AG04450 (cell line): ENCODE data around the gene CDC25A. TPM values are rescaled to one million over a fixed set of nuclear protein-coding genes. Genes with fewer than 3 reads are reported as not detected.

Experiments
- CTCF ChIA-PET: fragments of 300-600, 350-600 bp; formaldehyde crosslinking; extraction: SDS; loops from one replicate; lab custom pipeline; 2022; ENCODE audit warnings: antibody characterized with exemption, inconsistent platforms; lab: Charles Lee
- POLR2A ChIA-PET: fragments of 350-600 bp; formaldehyde crosslinking; extraction: SDS; loops from one replicate; lab custom pipeline; 2021; ENCODE audit warnings: antibody characterized with exemption, inconsistent platforms; lab: Yijun Ruan, JAX
- DNase-seq: peaks from one replicate; pipeline ENCODE4 v3.0.0-alpha.2; 2011; ENCODE audit warnings: low read depth, low spot score
- H3K27ac ChIP-seq: one replicate; pipeline ENCODE4 v1.5.1; 2012; ENCODE audit warnings: low read depth, low read length, control low read depth
- H3K27me3 ChIP-seq: one replicate; pipeline ENCODE4 v1.6.0; 2012; ENCODE audit warnings: low read length; ENCODE audit not compliant: control insufficient read depth, insufficient read depth
- H3K4me3 ChIP-seq: 2 replicates; pipeline ENCODE4 v1.5.1; 2011; ENCODE audit warnings: mild to moderate bottlenecking, low read depth, low read length, control low read depth
- H3K9me3 ChIP-seq: 2 replicates; pipeline ENCODE4 v1.5.1; 2012; ENCODE audit warnings: low read length; ENCODE audit not compliant: control insufficient read depth, insufficient read depth
- polyA plus RNA-seq: library from polyadenylated mRNA; depleted of rRNA; stranded (reverse); fragments of >200 nt; gene quantifications from 2 replicates; pipeline ENCODE4 v1.2.3, GENCODE V29; 2011
- TF ChIP-seq, protein P1 (sequence below): IDR thresholded peaks from 2 replicates; pipeline ENCODE4 v1.5.1; 2011; ENCODE audit warnings: low read depth, low read length, control low read depth, inconsistent platforms

Gene CDC25A
- polyA plus RNA-seq, 1 experiment: 2.1 TPM

DNA sequence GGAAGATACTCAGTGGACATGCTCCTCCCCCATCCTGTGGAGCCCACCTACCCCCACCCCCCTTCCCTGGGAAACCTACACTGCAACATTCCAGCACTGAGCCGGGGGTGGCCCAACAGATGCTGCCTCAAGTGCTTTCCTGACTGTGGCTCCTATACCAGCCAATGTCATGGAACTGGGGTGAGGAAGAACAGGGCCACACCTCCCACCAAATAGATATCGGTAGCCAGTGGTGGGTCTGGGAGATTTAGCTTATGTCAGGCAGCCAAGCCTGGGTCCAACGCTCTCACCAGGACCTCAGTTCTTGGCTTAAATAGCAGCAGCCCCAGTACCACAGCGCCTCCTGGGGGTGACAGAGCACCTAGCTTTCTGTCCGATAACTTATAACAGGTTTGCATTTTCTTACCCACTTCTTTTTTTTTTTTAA, 30.3 kb downstream of the CDC25A start:
- H3K4me3 ChIP-seq: no peak overlapping the region
- POLR2A ChIA-PET: interaction anchor here (0.6 to 1.0 kb wide), 4 partner anchors 81 to 333 kb away, joined by 3 to 8 read pairs (median 4); no protein-coding TSS in a partner anchor
- DNase-seq: peak; percentile 33
- no peak overlapping the region for H3K27ac ChIP-seq
- no peaks in the 10 kb centered on the region for H3K27me3 ChIP-seq
- CTCF ChIA-PET: interaction anchor here (0.6 to 3.3 kb wide), 46 partner anchors 9 to 635 kb away, joined by 3 to 34 read pairs (median 5); no protein-coding TSS in a partner anchor
- TF ChIP-seq, protein P1, sequence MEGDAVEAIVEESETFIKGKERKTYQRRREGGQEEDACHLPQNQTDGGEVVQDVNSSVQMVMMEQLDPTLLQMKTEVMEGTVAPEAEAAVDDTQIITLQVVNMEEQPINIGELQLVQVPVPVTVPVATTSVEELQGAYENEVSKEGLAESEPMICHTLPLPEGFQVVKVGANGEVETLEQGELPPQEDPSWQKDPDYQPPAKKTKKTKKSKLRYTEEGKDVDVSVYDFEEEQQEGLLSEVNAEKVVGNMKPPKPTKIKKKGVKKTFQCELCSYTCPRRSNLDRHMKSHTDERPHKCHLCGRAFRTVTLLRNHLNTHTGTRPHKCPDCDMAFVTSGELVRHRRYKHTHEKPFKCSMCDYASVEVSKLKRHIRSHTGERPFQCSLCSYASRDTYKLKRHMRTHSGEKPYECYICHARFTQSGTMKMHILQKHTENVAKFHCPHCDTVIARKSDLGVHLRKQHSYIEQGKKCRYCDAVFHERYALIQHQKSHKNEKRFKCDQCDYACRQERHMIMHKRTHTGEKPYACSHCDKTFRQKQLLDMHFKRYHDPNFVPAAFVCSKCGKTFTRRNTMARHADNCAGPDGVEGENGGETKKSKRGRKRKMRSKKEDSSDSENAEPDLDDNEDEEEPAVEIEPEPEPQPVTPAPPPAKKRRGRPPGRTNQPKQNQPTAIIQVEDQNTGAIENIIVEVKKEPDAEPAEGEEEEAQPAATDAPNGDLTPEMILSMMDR: peak; percentile 83
- H3K9me3 ChIP-seq: no peaks in the 10 kb centered on the region

DNA sequence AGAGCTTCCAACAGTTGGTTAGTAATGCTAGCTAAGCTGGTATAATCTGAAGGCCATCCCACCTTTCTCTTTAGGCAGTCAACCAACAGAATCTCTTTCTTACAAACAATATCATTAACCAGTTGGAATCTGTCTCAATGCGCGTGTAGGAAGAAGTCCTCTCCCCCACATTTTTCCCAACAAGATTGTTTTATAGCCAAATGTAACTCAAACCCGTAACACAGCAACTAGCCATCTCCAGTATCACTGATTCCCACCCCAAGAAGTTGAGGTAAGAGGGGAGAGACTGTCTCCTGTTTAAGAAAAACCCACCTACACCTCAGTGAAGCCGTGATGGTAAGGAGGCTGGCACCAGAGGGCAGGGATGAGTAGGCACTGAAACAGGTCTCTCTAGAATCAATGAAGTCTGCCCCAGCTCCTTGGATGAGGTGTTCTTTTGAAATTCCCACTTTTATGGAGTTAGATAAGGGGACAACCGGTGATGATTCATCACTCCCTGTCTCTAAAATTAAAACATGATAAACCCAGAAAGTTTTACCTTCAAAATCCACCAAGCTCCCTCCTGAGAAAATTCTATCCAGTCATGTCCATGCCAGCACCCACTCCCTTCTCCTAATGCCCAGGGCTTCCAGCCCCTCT, 30.9 kb downstream of the CDC25A start:
- Histone ChIP-seq H3K4me3 (no peak overlapping the region), H3K27me3 (no peaks in the 10 kb centered on the region), H3K27ac (no peak overlapping the region), H3K9me3 (no peaks in the 10 kb centered on the region)
- DNase-seq: no peak
- CTCF ChIA-PET: interaction anchor here (0.6 to 3.3 kb wide), 47 partner anchors 9 to 635 kb away, joined by 3 to 34 read pairs (median 5); no protein-coding TSS in a partner anchor
- TF ChIP-seq, protein P1: no peak
- POLR2A ChIA-PET: interaction anchor here (0.6 to 1.1 kb wide), 5 partner anchors 81 to 332 kb away, joined by 3 to 8 read pairs (median 3); no protein-coding TSS in a partner anchor

DNA sequence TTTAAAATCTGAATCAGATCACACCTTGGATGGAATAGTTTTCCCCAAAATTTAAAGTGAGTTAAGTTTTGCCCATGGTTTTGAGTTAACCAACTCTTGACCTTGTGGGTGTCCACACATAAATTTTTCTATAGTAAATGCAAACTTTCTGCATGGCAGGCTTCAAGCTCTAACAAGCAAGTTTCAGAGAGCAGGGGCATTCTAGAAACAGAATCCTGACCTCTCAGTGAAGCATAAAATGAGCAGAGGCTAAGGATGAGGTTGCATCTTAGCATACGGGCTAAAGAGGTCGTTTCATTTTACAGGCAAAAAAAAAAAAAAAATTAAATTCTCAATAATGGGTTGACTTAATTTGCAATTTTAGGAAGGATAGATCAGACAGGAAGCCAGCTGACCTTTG, 32.1 kb downstream of the CDC25A start:
- Histone ChIP-seq H3K4me3 (no peak overlapping the region), H3K27me3 (no peaks in the 10 kb centered on the region), H3K27ac (no peak overlapping the region), H3K9me3 (no peaks in the 10 kb centered on the region)
- no peak for DNase-seq
- ChIA-PET POLR2A (no interaction called here), CTCF (interaction anchor here (0.6 to 3.3 kb wide), 7 partner anchors 13 to 332 kb away, joined by 3 to 34 read pairs (median 10); no protein-coding TSS in a partner anchor)
- TF ChIP-seq, protein P1: no peak

DNA sequence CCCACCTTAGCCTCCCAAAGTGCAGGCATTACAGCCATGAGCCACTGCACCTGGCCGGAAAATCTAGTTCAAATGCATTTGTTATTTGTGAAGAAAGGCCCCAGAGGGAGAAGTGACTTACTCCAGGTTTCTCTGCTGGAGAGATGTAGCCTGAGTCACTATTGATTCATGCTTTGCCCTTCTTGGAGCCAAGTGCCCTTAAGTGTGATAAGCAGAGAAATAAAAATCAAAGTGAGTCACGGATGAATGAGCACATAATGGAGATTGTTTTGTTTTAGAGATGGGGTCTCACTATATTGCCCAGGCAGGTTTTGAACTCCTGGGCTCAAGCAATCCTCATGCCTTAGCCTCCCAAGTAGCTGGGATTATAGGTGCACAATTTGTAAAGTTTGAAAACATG, 33.1 kb downstream of the CDC25A start:
- TF ChIP-seq, protein P1: no peak
- ChIA-PET CTCF (no interaction called here), POLR2A (no interaction called here)
- H3K4me3 ChIP-seq: no peak overlapping the region
- no peaks in the 10 kb centered on the region for H3K27me3 ChIP-seq
- DNase-seq: peak; percentile 48
- H3K9me3 ChIP-seq: no peaks in the 10 kb centered on the region
- peak overlapping the region; percentile 31 for H3K27ac ChIP-seq
